DOHH2 (cell line): ENCODE measurements around the gene SRXN1.

Experiments
- H3F3A ChIP-seq: fragments of 200-600 bp; sonication (generic), shearing (Covaris generic); 2 replicates; pipeline ENCODE4 v1.6.0; 2016; ENCODE audit warnings: antibody characterized with exemption, mild to moderate bottlenecking; ENCODE audit not compliant: control insufficient read depth, insufficient read depth
- H3K27ac ChIP-seq: fragments of 200-600 bp; sonication (generic); 2 replicates; pipeline ENCODE4 v1.5.1; 2014; ENCODE audit warnings: low read depth, mild to moderate bottlenecking, low read length, moderate library complexity
- H3K27me3 ChIP-seq: fragments of 200-600 bp; sonication (generic); 2 replicates; pipeline ENCODE4 v1.6.1; 2014; ENCODE audit warnings: mild to moderate bottlenecking, low read length, mixed read lengths; ENCODE audit not compliant: control insufficient read depth
- H3K36me3 ChIP-seq: fragments of 200-600 bp; sonication (generic); 2 replicates; pipeline ENCODE4 v1.6.1; 2014; ENCODE audit warnings: mild to moderate bottlenecking, low read length, moderate library complexity, mixed read lengths; ENCODE audit not compliant: control insufficient read depth
- H3K4me1 ChIP-seq: fragments of 200-600 bp; sonication (generic); 2 replicates; pipeline ENCODE4 v1.6.1; 2014; ENCODE audit warnings: mild to moderate bottlenecking, low read length, mixed read lengths; ENCODE audit not compliant: control insufficient read depth
- H3K4me2 ChIP-seq: fragments of 200-600 bp; sonication (generic); 2 replicates; pipeline ENCODE4 v1.6.0; 2014; ENCODE audit warnings: mild to moderate bottlenecking, low read length, moderate library complexity
- H3K4me3 ChIP-seq: fragments of 200-600 bp; sonication (generic); 2 replicates; pipeline ENCODE4 v1.5.1; 2014; ENCODE audit warnings: mild to moderate bottlenecking, low read length, mixed read lengths
- H3K79me2 ChIP-seq: fragments of 200-600 bp; sonication (generic); 2 replicates; pipeline ENCODE4 v1.6.1; 2014; ENCODE audit warnings: mild to moderate bottlenecking, low read length, mixed read lengths; ENCODE audit not compliant: control insufficient read depth
- H3K9me2 ChIP-seq: fragments of 200-600 bp; sonication (generic); replicated peaks from 2 replicates; pipeline ENCODE4 v1.6.1; 2014; ENCODE audit warnings: mild to moderate bottlenecking, low read length, mixed read lengths; ENCODE audit not compliant: control insufficient read depth
- H3K9me3 ChIP-seq: fragments of 200-600 bp; sonication (generic); 2 replicates; pipeline ENCODE4 v1.6.1; 2014; ENCODE audit warnings: antibody characterized with exemption, low read length, mixed read lengths; ENCODE audit not compliant: control insufficient read depth, insufficient read depth
- H4K20me1 ChIP-seq: fragments of 200-600 bp; sonication (generic); 2 replicates; pipeline ENCODE4 v1.6.0; 2014; ENCODE audit warnings: low read depth, mild to moderate bottlenecking, antibody characterized with exemption, low read length, moderate library complexity; ENCODE audit not compliant: control insufficient read depth, insufficient read depth
- CTCF ChIP-seq: fragments of 200-600 bp; sonication (generic); IDR thresholded peaks from one replicate; pipeline ENCODE4 v1.5.1; 2014; ENCODE audit warnings: antibody characterized with exemption, mild to moderate bottlenecking, low read depth, low read length; ENCODE audit not compliant: poor library complexity, severe bottlenecking
- EZH2phosphoT487 ChIP-seq: fragments of 200-600 bp; sonication (generic); IDR thresholded peaks from 2 replicates; pipeline ENCODE4 v1.6.1; 2017; ENCODE audit warnings: borderline replicate concordance, mild to moderate bottlenecking, antibody characterized with exemption, low read length, moderate library complexity, mixed read lengths

The SRXN1 gene

GRCh38 chr20:658731-659291 is 5.8 kb upstream of the SRXN1 start:
- H3F3A ChIP-seq, result no peaks in the 10 kb centered on the region
- no peaks in the 10 kb centered on the region for H3K9me2 ChIP-seq
- no peaks in the 10 kb centered on the region for H4K20me1 ChIP-seq
- H3K79me2 ChIP-seq, result no peaks in the 10 kb centered on the region
- no peak overlapping the region for H3K4me2 ChIP-seq
- H3K27ac ChIP-seq, result no peak overlapping the region
- no peaks in the 10 kb centered on the region for H3K36me3 ChIP-seq
- no peak overlapping the region for H3K4me3 ChIP-seq
- peaks cover 3% of the 10 kb centered on the region for H3K4me1 ChIP-seq
- H3K27me3 ChIP-seq, result peaks cover 28% of the 10 kb centered on the region
- no peaks in the 10 kb centered on the region for H3K9me3 ChIP-seq
- TF ChIP-seq CTCF (no peak), EZH2phosphoT487 (no peak)

GRCh38 chr20:658202-658601 is 5.2 kb upstream of the SRXN1 start:
- no peaks in the 10 kb centered on the region for H3F3A ChIP-seq
- H3K4me3 ChIP-seq, result no peak overlapping the region
- peaks cover 32% of the 10 kb centered on the region for H3K27me3 ChIP-seq
- H3K9me3 ChIP-seq, result no peaks in the 10 kb centered on the region
- H3K79me2 ChIP-seq, result no peaks in the 10 kb centered on the region
- peaks cover 7% of the 10 kb centered on the region for H3K4me1 ChIP-seq
- no peak overlapping the region for H3K27ac ChIP-seq
- H4K20me1 ChIP-seq, result no peaks in the 10 kb centered on the region
- H3K9me2 ChIP-seq, result no peaks in the 10 kb centered on the region
- H3K4me2 ChIP-seq, result no peak overlapping the region
- no peaks in the 10 kb centered on the region for H3K36me3 ChIP-seq
- TF ChIP-seq EZH2phosphoT487 (no peak), CTCF (no peak)

- Histone ChIP-seq H3K79me2 (peaks cover 15% of the 10 kb centered on the region), H4K20me1 (no peaks in the 10 kb centered on the region), H3K4me1 (peaks cover 19% of the 10 kb centered on the region), H3K36me3 (no peaks in the 10 kb centered on the region; the same call in 1 of the 2 replicates), H3K9me2 (no peaks in the 10 kb centered on the region), H3K4me2 (no peak overlapping the region), H3F3A (no peaks in the 10 kb centered on the region), H3K27me3 (peaks cover 28% of the 10 kb centered on the region), H3K9me3 (no peaks in the 10 kb centered on the region), H3K27ac (no peak overlapping the region), H3K4me3 (no peak overlapping the region)
- no peak for TF ChIP-seq EZH2phosphoT487
- TF ChIP-seq CTCF, result no peak
These were observed 3.0 kb upstream of the SRXN1 start for GRCh38 chr20:655726-656624.
